HG02798 (cell line): ENCODE data around the gene SSH3.
"Not testable (repeated sequence)": the region's sequence is repeated elsewhere in the genome, so short reads cannot be mapped to it uniquely, and the experiment has no call there.

ENCODE experiments used
- ATAC-seq: cut with Tn5 transposase; IDR thresholded peaks from one replicate; pipeline ENCODE4 v1.9.1; 2021; ENCODE audit warnings: mild to moderate bottlenecking; ENCODE audit not compliant: unreplicated experiment, poor library complexity

SSH3 gene

DNA sequence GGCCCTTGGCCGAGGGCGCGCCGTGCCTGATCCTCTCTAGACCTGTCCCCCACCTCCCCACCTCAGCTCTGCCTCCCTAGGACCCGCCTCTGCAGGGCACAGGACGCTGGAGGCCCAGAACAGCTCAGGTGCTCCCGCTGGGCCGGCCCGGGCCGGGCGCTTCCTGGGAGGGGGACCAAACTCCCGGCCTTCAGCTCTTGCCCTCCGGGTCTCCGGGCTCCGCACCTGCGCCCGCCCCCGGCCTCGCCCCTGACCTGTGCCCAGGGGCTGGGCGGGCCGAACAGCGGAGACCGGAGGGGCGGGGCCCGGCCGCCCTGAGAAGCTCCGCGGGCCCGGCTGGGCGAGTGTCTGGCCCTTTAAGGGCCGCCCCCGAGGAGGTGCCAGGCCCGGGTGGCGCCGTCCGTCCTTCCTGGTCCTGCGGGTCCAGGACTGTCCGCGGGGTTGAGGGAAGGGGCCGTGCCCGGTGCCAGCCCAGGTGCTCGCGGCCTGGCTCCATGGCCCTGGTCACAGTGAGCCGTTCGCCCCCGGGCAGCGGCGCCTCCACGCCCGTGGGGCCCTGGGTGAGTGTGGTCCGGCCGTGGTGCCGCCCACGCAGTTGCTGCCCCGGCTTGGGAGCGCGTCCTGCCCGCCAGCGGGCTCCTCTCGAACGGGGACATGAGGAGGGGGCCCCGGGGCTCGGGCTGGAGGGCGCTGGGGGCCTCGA is at the start of gene SSH3:
Gene SSH3, plus strand, starts transcription at position 399 of the 703 bp plus-strand sequence. Its CDS starts 96 bp downstream, at position 495.
- no peak for ATAC-seq

- no peak for ATAC-seq
Observed at GRCh38 chr11:67253872-67254624, 49.3 kb upstream of the SSH3 start.

GRCh38 chr11:67254798-67255197 is 48.5 kb upstream of the SSH3 start:
- no peak for ATAC-seq

GRCh38 chr11:67255353-67255752 is 48.0 kb upstream of the SSH3 start:
- no peak for ATAC-seq

GRCh38 chr11:67255864-67256263 is 47.5 kb upstream of the SSH3 start:
- ATAC-seq = no peak

GRCh38 chr11:67256477-67257135 is 46.7 kb upstream of the SSH3 start:
- no peak for ATAC-seq

DNA sequence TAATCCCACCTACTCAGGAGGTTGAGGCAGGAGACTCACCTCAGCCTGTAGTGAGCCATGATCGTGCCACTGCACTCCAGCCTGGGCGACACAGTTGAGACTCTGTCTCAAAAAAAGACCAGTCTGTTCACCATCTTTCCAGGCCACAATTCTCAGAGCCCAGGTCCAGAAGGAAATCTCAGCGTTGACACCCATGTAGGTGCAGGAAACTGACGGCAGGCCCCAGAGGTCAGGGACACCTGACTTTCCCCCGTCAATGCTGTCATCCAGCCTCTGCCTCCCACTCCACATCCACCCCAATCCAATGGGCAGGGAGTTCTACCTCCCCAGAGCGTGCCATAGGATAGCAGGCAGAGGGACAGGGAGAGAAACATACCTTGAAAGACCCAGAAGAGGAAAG is 42.9 kb upstream of the SSH3 start:
- no peak for ATAC-seq

DNA sequence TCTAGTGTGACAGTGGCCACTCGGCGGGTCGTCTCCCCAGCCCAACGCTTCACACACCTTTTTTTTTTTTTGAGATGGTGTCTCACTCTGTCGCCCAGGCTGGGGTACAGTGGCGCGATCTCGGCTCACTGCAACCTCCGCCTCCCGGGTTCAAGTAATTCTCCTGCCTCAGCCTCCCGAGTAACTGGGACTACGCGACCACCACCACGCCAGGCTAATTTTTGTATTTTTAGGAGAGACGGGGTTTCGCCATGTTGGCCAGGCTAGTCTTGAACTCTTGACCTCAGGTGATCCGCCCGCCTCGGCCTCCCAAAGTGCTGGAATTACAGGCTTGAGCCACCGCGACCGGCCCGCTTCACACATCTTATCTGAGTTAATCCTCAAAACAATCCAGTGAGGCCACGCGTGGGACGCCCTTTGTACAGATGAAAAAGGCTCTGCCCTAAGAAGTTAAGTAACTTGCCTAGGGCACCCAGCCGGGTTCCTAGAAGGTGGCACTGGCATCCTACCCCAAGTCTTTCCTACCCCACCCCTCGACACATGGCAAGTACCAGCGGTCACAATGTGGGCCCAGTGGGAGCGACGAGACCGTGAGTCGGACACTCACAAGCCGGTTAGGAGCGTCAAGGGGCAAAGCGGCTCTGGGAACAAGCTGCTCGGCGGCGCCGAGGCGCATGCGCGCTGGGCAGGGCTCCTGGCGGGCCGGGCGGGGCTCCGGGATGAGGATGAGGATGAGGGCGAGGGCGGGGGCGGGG is 42.3 kb upstream of the SSH3 start:
- not testable (repeated sequence) for ATAC-seq

DNA sequence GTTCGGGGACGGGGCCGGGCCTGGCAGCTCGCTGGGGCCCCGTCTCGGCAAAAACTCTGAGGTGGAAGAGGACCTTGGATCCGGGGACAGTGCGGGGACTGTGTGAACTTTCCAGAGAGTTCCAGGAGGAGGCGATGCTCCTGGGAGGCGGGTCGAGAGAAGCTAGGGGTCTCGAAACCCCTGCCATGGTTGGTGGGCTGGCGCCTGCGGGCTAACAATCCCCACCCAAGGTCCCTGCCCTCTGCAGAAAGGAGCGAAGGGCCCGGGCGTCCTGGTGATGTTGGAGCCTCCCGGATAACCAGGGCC is 41.7 kb upstream of the SSH3 start:
- no peak for ATAC-seq

GRCh38 chr11:67261946-67262681 is 41.2 kb upstream of the SSH3 start:
- ATAC-seq = no peak

DNA sequence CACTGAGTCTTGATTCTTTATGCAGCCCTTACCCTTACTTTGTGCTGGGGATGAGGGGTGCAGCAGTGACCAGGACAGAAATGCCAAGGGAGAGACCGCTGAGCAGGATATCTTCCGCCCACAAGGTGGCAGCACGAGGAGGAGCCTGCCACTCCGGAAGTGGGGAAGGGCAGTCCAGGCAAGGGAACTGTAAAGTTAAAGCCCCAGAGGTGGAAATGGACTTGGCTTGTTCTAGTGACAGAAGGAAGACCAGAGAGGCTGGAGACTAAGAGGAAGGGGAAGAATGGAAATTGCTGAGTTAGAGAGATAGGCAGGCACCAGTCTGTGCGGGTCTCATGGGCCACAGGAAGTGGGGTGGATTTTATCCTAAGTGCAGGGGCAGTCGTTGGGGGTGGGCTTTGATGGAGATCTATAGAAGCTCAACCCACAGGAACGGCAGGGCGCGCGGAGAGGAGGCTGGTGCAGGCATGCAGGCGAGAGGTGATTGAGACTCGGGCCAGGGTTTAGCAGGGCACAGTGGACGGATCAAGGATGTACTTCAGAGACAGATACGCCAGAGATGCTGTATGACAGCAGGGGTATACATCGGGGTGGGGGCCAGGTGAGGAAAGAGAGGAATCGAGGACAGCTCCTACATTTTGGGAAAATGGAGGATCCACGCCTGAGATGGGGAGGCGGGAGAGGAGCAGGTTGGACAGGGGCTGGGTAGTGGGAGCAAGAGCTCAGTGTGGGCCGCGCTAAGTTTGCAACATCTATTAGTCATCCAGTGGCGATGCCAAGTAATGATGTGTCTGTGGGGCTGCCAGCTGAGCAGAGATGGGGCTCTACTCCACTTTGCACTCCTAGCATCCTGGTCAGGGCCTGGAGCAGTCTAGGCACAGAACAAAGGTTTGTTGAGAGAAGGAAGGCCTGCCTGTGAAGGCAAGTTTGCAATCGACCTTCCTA is 40.3 kb upstream of the SSH3 start:
- ATAC-seq = no peak

GRCh38 chr11:67264260-67264659 is 39.1 kb upstream of the SSH3 start:
- no peak for ATAC-seq

DNA sequence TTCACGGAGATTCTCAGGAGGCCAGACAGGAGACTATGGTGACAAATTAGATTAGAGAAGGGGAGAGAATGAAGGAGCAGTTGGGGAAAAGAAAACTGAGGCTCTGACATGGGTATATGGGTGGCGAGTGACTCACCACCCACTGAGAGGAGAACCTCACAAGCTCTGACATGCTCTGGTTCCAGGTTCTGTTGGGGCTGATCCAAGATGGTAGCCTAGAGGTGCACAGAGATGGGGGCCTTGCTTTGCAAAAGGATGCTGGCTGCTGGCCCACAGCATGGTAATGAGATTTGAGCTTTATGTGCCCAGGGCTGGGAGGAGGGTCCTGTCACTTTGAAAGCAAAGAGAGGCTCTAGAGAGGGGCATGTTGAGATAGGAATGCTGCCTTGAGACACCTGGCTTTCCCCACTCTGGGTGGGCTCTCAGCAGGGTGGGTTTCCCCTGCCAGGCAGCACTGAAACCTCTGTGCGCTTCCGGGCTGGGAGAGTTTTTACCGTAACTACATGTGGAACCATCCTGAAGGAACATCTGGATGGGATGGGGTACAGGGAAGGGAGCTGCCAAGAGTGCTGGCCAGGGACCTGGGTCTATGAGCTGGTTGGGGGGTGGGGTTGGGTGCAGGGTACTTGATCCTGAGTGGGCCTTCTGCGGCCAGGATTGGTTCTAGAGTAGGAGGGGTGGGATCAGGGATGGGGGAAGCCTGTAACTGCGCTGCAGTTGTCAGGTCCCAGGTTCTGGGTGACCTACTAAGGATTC is 38.3 kb upstream of the SSH3 start:
- ATAC-seq = no peak

- peak; percentile 68 for ATAC-seq
Observed at GRCh38 chr11:67265633-67266448, 37.5 kb upstream of the SSH3 start.

DNA sequence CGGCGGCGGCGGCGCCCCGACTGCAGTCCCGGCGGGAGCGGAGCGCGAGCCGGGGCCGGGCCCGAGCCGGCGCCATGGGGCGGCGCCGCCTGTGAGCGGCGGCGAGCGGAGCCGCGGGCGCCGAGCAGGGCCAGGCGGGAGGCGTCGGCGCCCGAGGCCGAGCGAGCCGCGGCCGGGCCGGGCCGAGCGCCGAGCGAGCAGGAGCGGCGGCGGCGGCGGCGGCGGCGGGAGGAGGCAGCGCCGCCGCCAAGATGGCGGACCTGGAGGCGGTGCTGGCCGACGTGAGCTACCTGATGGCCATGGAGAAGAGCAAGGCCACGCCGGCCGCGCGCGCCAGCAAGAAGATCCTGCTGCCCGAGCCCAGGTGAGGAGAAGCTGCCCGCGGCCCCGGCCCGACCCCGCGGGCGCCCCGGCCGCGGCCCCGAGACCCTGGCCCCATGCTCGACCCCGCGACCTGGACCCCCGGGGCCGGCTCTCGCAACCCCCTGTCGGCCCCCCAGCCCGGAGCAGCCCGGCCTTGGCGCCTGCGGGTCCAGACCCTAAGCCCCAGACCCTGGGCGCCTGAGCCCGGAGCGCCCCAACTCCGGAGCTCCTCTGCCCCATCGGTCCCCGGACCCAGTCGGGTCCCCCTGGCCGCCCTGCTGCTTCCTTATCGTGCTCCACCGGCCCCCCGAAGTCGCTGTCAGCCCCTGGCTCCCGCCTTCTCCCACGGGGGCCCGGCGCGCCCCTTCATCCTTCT is 36.7 kb upstream of the SSH3 start, which contains the start of gene GRK2:
Gene GRK2, plus strand, starts transcription at position 25 of the 739 bp plus-strand sequence. Its CDS starts 227 bp downstream, at position 252.
- ATAC-seq = peak; percentile 24

DNA sequence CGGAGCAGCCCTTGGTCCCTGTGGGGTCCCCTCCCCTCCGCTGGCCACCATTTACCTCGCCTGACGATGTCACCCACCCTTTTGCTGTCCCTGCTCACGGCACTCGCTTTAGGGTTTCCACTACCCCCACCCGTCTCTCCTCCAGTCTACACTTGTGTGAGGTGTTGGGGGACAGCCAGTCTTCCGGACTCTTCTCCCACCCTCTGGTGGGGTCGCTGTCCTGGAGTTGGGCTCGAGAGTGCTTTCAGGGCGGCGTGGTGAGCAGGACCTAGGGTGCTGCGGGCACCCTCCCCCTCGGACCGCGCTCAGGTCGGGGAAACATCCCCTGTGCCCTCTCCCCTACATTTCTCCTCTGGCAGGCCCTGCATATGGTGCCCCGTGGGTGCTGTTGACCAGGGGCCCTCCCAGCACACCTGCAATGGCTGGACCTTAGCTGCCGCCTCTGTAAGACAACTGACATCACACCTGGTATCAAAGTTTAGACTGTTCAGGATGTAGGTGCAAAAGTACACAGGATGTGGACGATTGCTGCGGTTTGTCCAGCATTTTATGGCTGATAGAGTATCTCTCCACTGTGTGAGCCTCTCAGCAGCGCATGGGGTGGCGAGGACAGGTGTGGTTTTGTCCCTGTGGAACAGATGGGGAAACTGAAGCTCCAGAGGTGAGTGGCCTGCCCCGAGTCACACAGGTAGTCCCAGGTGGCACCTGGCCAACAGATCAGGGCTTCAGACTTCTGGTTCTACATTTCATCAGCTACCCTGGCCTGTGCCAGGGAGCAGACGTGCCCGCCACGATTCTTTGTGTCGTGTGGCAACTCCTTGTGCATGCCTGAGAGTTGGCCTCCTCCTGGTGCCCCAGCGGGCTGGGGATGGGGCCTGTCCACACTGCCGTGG is 35.9 kb upstream of the SSH3 start:
- ATAC-seq = no peak
